Stomach smooth muscle (tissue), 2 donors: ENCODE data around the gene CLDN18.

Source experiments
- H3K27ac ChIP-seq: one replicate; pipeline ENCODE4 v1.7.0; 2013; ENCODE audit warnings: mild to moderate bottlenecking, low read length, inconsistent platforms
- H3K27me3 ChIP-seq, 2 donors: one replicate each; pipeline ENCODE4 v1.7.0; 2013; ENCODE audit warnings: low read length in 2 of 2; ENCODE audit not compliant: insufficient read depth in 2 of 2, control insufficient read depth in 1 of 2
- H3K36me3 ChIP-seq, 2 donors: one replicate each; pipeline ENCODE4 v1.7.0; 2013; ENCODE audit warnings: low read length in 2 of 2; ENCODE audit not compliant: control insufficient read depth in 2 of 2, insufficient read depth in 2 of 2
- H3K4me1 ChIP-seq: one replicate; pipeline ENCODE4 v1.7.0; 2013; ENCODE audit warnings: low read length; ENCODE audit not compliant: control insufficient read depth, insufficient read depth
- H3K4me3 ChIP-seq, 2 donors: one replicate each; pipeline ENCODE4 v1.7.0; 2013; ENCODE audit warnings: low read length in 2 of 2
- H3K9ac ChIP-seq, 2 donors: one replicate each; pipeline ENCODE4 v1.7.0; 2013; ENCODE audit warnings: low read length in 2 of 2, mild to moderate bottlenecking in 1 of 2
- H3K9me3 ChIP-seq, 2 donors: one replicate each; pipeline ENCODE4 v1.7.0; 2013; ENCODE audit warnings: low read length in 2 of 2; ENCODE audit not compliant: control insufficient read depth in 2 of 2
- donor health status: healthy.
- donor health status: Pancreatic carcinoma.

CLDN18 gene

GRCh38 chr3:138025553-138025952, 15.6 kb downstream of the CLDN18 start:
- Histone ChIP-seq H3K9ac (no peak overlapping the region), H3K4me3 (no peak overlapping the region), H3K27ac (no peak overlapping the region), H3K36me3 (peaks cover 0 to 6% of the 10 kb centered on the region in 2 donors), H3K9me3 (no peaks in the 10 kb centered on the region), H3K4me1 (no peaks in the 10 kb centered on the region), H3K27me3 (no peaks in the 10 kb centered on the region)

DNA sequence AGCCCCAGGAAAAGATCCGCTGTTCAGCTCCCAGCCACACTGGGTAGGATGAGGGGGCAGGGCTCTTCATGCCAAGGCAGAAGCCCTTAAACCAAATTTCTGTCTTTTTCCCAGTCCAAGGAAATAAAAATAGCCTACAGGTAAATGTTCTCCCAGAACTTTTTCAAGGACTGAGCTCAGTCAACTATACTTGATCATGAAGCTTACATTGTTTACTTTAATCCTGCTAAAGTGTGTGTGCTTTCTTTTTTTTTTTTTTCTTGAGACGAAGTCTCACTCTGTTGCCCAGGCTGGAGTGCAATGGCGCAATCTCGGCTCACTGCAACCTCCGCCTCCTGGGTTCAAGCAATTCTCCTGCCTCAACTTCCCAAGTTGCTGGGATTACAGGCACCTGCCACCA, 17.9 kb downstream of the CLDN18 start:
- H3K9ac ChIP-seq = no peak overlapping the region
- peaks cover 0 to 10% of the 10 kb centered on the region in 2 donors for H3K36me3 ChIP-seq
- H3K27me3 ChIP-seq = no peaks in the 10 kb centered on the region
- no peaks in the 10 kb centered on the region for H3K9me3 ChIP-seq
- no peak overlapping the region for H3K27ac ChIP-seq
- no peaks in the 10 kb centered on the region for H3K4me1 ChIP-seq
- H3K4me3 ChIP-seq = no peak overlapping the region

GRCh38 chr3:138030734-138031280, 20.8 kb downstream of the CLDN18 start:
- Histone ChIP-seq H3K27me3 (no peaks in the 10 kb centered on the region), H3K4me1 (no peaks in the 10 kb centered on the region), H3K27ac (no peak overlapping the region), H3K9me3 (no peaks in the 10 kb centered on the region), H3K4me3 (no peak overlapping the region), H3K36me3 (peaks cover 0 to 3% of the 10 kb centered on the region in 2 donors), H3K9ac (no peak overlapping the region)

GRCh38 chr3:138031536-138031935, 21.6 kb downstream of the CLDN18 start:
- no peaks in the 10 kb centered on the region for H3K27me3 ChIP-seq
- no peaks in the 10 kb centered on the region for H3K9me3 ChIP-seq
- H3K4me3 ChIP-seq = no peak overlapping the region
- no peak overlapping the region for H3K9ac ChIP-seq
- H3K4me1 ChIP-seq = no peaks in the 10 kb centered on the region
- no peak overlapping the region for H3K27ac ChIP-seq
- peaks cover 0 to 3% of the 10 kb centered on the region in 2 donors for H3K36me3 ChIP-seq

DNA sequence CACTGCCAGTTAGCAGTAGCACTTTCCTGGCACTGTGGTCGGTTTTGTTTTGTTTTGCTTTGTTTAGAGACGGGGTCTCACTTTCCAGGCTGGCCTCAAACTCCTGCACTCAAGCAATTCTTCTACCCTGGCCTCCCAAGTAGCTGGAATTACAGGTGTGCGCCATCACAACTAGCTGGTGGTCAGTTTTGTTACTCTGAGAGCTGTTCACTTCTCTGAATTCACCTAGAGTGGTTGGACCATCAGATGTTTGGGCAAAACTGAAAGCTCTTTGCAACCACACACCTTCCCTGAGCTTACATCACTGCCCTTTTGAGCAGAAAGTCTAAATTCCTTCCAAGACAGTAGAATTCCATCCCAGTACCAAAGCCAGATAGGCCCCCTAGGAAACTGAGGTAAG, 22.6 kb downstream of the CLDN18 start:
- no peak overlapping the region for H3K4me3 ChIP-seq
- no peaks in the 10 kb centered on the region for H3K27me3 ChIP-seq
- H3K4me1 ChIP-seq = no peaks in the 10 kb centered on the region
- H3K36me3 ChIP-seq = peaks cover 0 to 3% of the 10 kb centered on the region in 2 donors
- H3K9me3 ChIP-seq = no peaks in the 10 kb centered on the region
- no peak overlapping the region for H3K9ac ChIP-seq
- no peak overlapping the region for H3K27ac ChIP-seq

GRCh38 chr3:138033202-138033691, 23.3 kb downstream of the CLDN18 start:
- Histone ChIP-seq H3K9me3 (no peaks in the 10 kb centered on the region), H3K9ac (no peak overlapping the region), H3K36me3 (peaks cover 0 to 3% of the 10 kb centered on the region in 2 donors), H3K4me3 (no peak overlapping the region), H3K27ac (no peak overlapping the region), H3K4me1 (no peaks in the 10 kb centered on the region), H3K27me3 (no peaks in the 10 kb centered on the region)

GRCh38 chr3:138034918-138035317, 25.0 kb downstream of the CLDN18 start:
- no peaks in the 10 kb centered on the region for H3K9me3 ChIP-seq
- peaks cover 0 to 3% of the 10 kb centered on the region in 2 donors for H3K36me3 ChIP-seq
- H3K27ac ChIP-seq = no peak overlapping the region
- no peaks in the 10 kb centered on the region for H3K27me3 ChIP-seq
- H3K4me1 ChIP-seq = no peaks in the 10 kb centered on the region
- H3K4me3 ChIP-seq = no peak overlapping the region
- no peak overlapping the region for H3K9ac ChIP-seq

GRCh38 chr3:138036572-138036971, 26.6 kb downstream of the CLDN18 start:
- Histone ChIP-seq H3K4me1 (no peaks in the 10 kb centered on the region), H3K9me3 (no peaks in the 10 kb centered on the region), H3K9ac (no peak overlapping the region), H3K27ac (no peak overlapping the region), H3K36me3 (no peaks in the 10 kb centered on the region), H3K27me3 (no peaks in the 10 kb centered on the region), H3K4me3 (no peak overlapping the region)

- Histone ChIP-seq H3K27me3 (no peaks in the 10 kb centered on the region), H3K36me3 (no peaks in the 10 kb centered on the region), H3K27ac (no peak overlapping the region), H3K9me3 (no peaks in the 10 kb centered on the region), H3K4me1 (peaks cover under 1% of the 10 kb centered on the region), H3K4me3 (no peak overlapping the region), H3K9ac (no peak overlapping the region)
These were observed 28.9 kb downstream of the CLDN18 start for GRCh38 chr3:138038725-138039462.

DNA sequence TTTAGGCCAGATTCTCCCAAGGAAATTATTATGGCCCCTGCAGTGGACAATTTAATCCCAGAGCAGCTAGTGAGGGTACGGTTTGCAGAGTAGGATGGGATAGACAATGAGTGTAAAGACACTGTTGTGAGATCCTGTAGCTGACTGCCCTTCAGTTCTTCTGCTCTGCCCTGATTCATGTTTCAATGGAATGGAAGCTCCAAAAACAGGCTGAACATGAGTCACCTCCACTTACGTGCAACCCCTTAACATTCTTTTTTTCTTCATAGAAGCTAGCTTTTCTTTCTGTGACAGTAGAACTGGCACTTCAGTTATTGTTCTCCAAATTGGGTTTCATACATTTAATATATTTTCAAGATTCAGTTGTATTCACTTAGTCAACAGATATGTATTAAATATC, 32.1 kb downstream of the CLDN18 start:
- Histone ChIP-seq H3K27me3 (no peaks in the 10 kb centered on the region), H3K9me3 (no peaks in the 10 kb centered on the region), H3K27ac (no peak overlapping the region), H3K4me1 (peaks cover 3% of the 10 kb centered on the region), H3K36me3 (no peaks in the 10 kb centered on the region), H3K9ac (no peak overlapping the region), H3K4me3 (no peak overlapping the region)
